K562 (cell line): ENCODE results near the gene MAGEB2. TPM values are rescaled to one million over a fixed set of nuclear protein-coding genes. Genes with fewer than 3 reads are reported as not detected.

Source experiments
- ADNP ChIP-seq: fragments of 200-800 bp; sonication (Bioruptor generic); IDR thresholded peaks from 2 replicates; pipeline ENCODE4 v1.6.1; 2016; ENCODE audit warnings: missing genetic modification characterization, missing compliant biosample characterization
- BCLAF1 ChIP-seq, 2 experiments: fragments of 450-650 bp in 1 of 2; IDR thresholded peaks; 2 replicates each; pipeline ENCODE4 v1.6.1; 2011 to 2017; ENCODE audit warnings: low read depth in 2 of 2, antibody characterized with exemption in 1 of 2, borderline replicate concordance in 1 of 2, low read length in 1 of 2, mild to moderate bottlenecking in 1 of 2, mixed read lengths in 1 of 2; ENCODE audit not compliant: control insufficient read depth in 1 of 2
- CBFA2T3 ChIP-seq: fragments of 450-650 bp; IDR thresholded peaks from 2 replicates; pipeline ENCODE4 v1.6.1; 2017
- HMGXB4 ChIP-seq: sonication (generic); formaldehyde crosslinking; IDR thresholded peaks from 2 replicates; pipeline ENCODE4 v1.8.1; 2023; ENCODE audit warnings: mild to moderate bottlenecking, missing genetic modification reagents
- PHB ChIP-seq: fragments of 250-450 bp; sonication (Bioruptor Pico); IDR thresholded peaks from 2 replicates; pipeline ENCODE4 v1.5.0; 2021
- POLR2B ChIP-seq: fragments of 450-650 bp; IDR thresholded peaks from 2 replicates; pipeline ENCODE4 v1.6.1; 2018; ENCODE audit warnings: low read depth; ENCODE audit not compliant: partially characterized antibody
- PTRF ChIP-seq: fragments of 450-650 bp; IDR thresholded peaks from 2 replicates; pipeline ENCODE4 v1.6.1; 2016; ENCODE audit warnings: mild to moderate bottlenecking, missing genetic modification characterization, missing compliant biosample characterization
- RBM34 ChIP-seq: fragments of 200-400 bp; formaldehyde crosslinking; IDR thresholded peaks from 2 replicates; pipeline ENCODE4 v1.6.1; 2018; ENCODE audit warnings: low read length, borderline replicate concordance; ENCODE audit not compliant: insufficient read depth
- RFX5 ChIP-seq: IDR thresholded peaks from 2 replicates; pipeline ENCODE4 v1.6.1; 2011; ENCODE audit warnings: low read depth, mild to moderate bottlenecking, improper control_type of control experiment, low read length
- ZBTB34 ChIP-seq: fragments of 250-450 bp; sonication (Bioruptor Pico); IDR thresholded peaks from 2 replicates; pipeline ENCODE4 v1.8.0; 2021; ENCODE audit warnings: mild to moderate bottlenecking, moderate library complexity
- ZNF318 ChIP-seq, 2 experiments: fragments of 450-650 bp; IDR thresholded peaks; 2 replicates each; pipeline ENCODE4 v1.6.1; 2016; ENCODE audit warnings: mild to moderate bottlenecking in 2 of 2, borderline replicate concordance in 1 of 2, low read depth in 1 of 2, moderate library complexity in 1 of 2
- ZNF655 ChIP-seq: fragments of 250-450 bp; sonication (Bioruptor Pico); IDR thresholded peaks from 2 replicates; pipeline ENCODE4 v1.5.0; 2021
- polyA plus RNA-seq, 8 experiments: library from polyadenylated mRNA; depleted of rRNA in 4 of 8; stranded (reverse) in 5 of 8; unstranded in 3 of 8; fragments of >200 nt; fragmentation: Nextera tagmentation in 2 of 8; fragmentation: Illumina TruSeq in 1 of 8; extraction: Ambion mirVana in 2 of 8; extraction: Trizol in 1 of 8; gene quantifications; 2 replicates each; pipeline versions ENCODE4 v1.2.1 to v1.2.3, GENCODE V29; 2011 to 2014; ENCODE audit warnings: inconsistent platforms in 1 of 8, missing spikeins in 1 of 8
- total RNA-seq, 7 experiments: library from RNA; depleted of rRNA in 6 of 7; stranded (reverse); fragments of >200 nt in 6 of 7; fragmentation: Illumina TruSeq in 2 of 7; extraction: Trizol in 2 of 7; gene quantifications; 2 replicates each; pipeline versions ENCODE4 v1.2.1 to v1.2.3, GENCODE V29; 2011 to 2021; ENCODE audit warnings: low replicate concordance in 1 of 7

Gene MAGEB2
- total and polyA plus RNA-seq, 9 of the 15 experiments (the other 6 are each of a cell fraction or from before 2014, with no cell fraction given), result 21.6 to 277 (median 88.8) TPM

GRCh38 chrX:30217465-30217864 is 2.1 kb downstream of the MAGEB2 start (continued):
- TF ChIP-seq PTRF (tag) (no peak), ZNF655 (CRISPR knock-in tag) (no peak), PHB (CRISPR knock-in tag) (no peak), RFX5 (no peak), ADNP (tag) (no peak), RBM34 (no peak), ZNF318 (IDR thresholded peaks at IDR 0.05; ENCODE audit: borderline replicate concordance in 1 of 2, low read depth in 1 of 2) (no peak), CBFA2T3 (peak; percentile 69), BCLAF1 (IDR thresholded peaks at IDR 0.05; ENCODE audit: borderline replicate concordance in 1 of 2, control insufficient read depth in 1 of 2, low read depth in 2 of 2, low read length in 1 of 2) (no peak), ZBTB34 (no peak), HMGXB4 (CRISPR knock-in tag) (no peak), POLR2B (no peak)
